Transverse colon (tissue), 4 donors: Measurements from ENCODE around the gene ZNF724.

Source experiments
- CTCF ChIP-seq, 5 experiments: fragments of 200-600 bp in 3 of 5; fragments of 450-650 bp in 2 of 5; sonication (generic) in 3 of 5; IDR thresholded peaks; 1 replicate in 2 of 5; 2 replicates in 3 of 5; pipeline ENCODE4 v1.5.1; 2016 to 2017; ENCODE audit warnings: antibody characterized with exemption in 5 of 5, inconsistent platforms in 3 of 5, mild to moderate bottlenecking in 2 of 5, moderate library complexity in 1 of 5
- POLR2A ChIP-seq: fragments of 450-650 bp; IDR thresholded peaks from one replicate; pipeline ENCODE4 v1.6.1; 2016; ENCODE audit warnings: antibody characterized with exemption, mild to moderate bottlenecking, moderate library complexity
- POLR2AphosphoS5 ChIP-seq, 3 donors: sonication (generic); formaldehyde crosslinking; IDR thresholded peaks; one replicate each; pipeline ENCODE4 v1.6.1; 2016; ENCODE audit warnings: antibody characterized with exemption in 3 of 3

DNA sequence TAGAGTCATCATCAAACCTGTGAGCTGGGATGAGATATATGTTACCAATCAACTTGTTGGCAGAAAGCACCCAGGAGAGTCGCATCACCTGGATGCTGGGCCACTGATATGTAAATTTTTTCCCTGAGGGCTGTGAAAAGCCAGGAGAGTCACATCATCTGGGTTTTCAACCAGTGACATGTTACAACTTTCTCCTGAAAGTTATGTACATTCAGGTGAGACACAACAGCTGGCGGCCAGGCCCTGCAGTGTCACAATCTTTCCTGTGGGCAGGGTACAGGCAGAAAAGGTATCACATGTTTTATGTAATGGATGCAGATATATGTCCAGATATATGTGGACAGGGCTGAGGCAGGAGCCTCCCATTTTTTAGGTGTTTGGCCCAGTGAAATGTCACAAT, 13.2 kb upstream of the ZNF724 start:
- TF ChIP-seq CTCF (IDR thresholded peaks at IDR 0.05): no peak
- TF ChIP-seq POLR2A: no peak
- TF ChIP-seq POLR2AphosphoS5 (IDR thresholded peaks at IDR 0.05): no peak
